ENCODE measurements around the gene GEMIN7. TPM values are rescaled to one million over a fixed set of nuclear protein-coding genes. Genes with fewer than 3 reads are reported as not detected.

The GEMIN7 gene
- total and polyA plus RNA-seq, 9 donors: 9.7 to 16.0 (median 11.7) TPM

DNA sequence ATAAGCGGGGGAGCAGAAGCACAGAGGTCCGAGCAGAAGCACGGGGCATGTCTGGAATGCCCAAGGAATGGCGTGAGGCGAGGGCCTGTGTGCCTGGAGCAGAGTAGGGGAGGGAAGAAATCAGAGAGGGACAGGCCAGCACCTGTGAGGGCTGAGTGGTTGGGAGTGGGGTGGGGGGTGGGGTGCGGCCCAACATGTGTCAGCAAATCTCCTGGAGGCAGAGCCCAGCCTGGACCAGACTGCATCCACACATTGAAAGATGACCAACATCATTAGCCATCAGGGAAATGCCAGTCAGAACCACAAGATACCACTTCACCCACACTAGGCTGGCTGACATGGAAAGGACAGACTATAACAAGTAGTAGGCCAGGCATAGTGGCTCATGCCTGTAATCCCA, 29.0 kb upstream of the GEMIN7 start:
- H3K4me3 ChIP-seq: no peak overlapping the region
- H3K36me3 ChIP-seq: no peaks in the 10 kb centered on the region
- H3K27ac ChIP-seq: no peak overlapping the region
- intact Hi-C loops (cut with DNase I): loop anchor here in 1 of 4 donors (10.0 kb wide), 1 partner anchor 145 kb away; the partner anchor contains the start of gene APOE
- H3K4me1 ChIP-seq (ENCODE audit: insufficient read depth): no peaks in the 10 kb centered on the region
- TF ChIP-seq EP300 (IDR thresholded peaks at IDR 0.05): no peak
- no peak for TF ChIP-seq POLR2A (IDR thresholded peaks at IDR 0.05)
- no peaks in the 10 kb centered on the region for H3K27me3 ChIP-seq
- no peaks in the 10 kb centered on the region for H3K9me3 ChIP-seq
- WGBS, 3 donors: 87 to 90% (median 89%) methylated on average over 6 of the region's 6 CpGs
- no peak for DNase-seq

- Histone ChIP-seq H3K36me3 (no peaks in the 10 kb centered on the region), H3K27ac (no peak overlapping the region), H3K4me3 (no peak overlapping the region), H3K9me3 (no peaks in the 10 kb centered on the region), H3K4me1 (ENCODE audit: insufficient read depth) (no peaks in the 10 kb centered on the region), H3K27me3 (no peaks in the 10 kb centered on the region)
- TF ChIP-seq POLR2A (IDR thresholded peaks at IDR 0.05) (no peak), EP300 (IDR thresholded peaks at IDR 0.05) (no peak)
- TF ChIP-seq, protein P1, sequence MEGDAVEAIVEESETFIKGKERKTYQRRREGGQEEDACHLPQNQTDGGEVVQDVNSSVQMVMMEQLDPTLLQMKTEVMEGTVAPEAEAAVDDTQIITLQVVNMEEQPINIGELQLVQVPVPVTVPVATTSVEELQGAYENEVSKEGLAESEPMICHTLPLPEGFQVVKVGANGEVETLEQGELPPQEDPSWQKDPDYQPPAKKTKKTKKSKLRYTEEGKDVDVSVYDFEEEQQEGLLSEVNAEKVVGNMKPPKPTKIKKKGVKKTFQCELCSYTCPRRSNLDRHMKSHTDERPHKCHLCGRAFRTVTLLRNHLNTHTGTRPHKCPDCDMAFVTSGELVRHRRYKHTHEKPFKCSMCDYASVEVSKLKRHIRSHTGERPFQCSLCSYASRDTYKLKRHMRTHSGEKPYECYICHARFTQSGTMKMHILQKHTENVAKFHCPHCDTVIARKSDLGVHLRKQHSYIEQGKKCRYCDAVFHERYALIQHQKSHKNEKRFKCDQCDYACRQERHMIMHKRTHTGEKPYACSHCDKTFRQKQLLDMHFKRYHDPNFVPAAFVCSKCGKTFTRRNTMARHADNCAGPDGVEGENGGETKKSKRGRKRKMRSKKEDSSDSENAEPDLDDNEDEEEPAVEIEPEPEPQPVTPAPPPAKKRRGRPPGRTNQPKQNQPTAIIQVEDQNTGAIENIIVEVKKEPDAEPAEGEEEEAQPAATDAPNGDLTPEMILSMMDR (IDR thresholded peaks at IDR 0.05): no peak
- intact Hi-C loops (cut with DNase I): loop anchor here in 1 of 4 donors (10.0 kb wide), 1 partner anchor 147 kb away; the partner anchor contains the start of gene APOE
- DNase-seq: no peak
- 66 to 78% (median 71%) methylated on average over 9 of the region's 9 CpGs for WGBS, 3 donors
These were observed 27.0 kb upstream of the GEMIN7 start for GRCh38 chr19:45051929-45052579.

DNA sequence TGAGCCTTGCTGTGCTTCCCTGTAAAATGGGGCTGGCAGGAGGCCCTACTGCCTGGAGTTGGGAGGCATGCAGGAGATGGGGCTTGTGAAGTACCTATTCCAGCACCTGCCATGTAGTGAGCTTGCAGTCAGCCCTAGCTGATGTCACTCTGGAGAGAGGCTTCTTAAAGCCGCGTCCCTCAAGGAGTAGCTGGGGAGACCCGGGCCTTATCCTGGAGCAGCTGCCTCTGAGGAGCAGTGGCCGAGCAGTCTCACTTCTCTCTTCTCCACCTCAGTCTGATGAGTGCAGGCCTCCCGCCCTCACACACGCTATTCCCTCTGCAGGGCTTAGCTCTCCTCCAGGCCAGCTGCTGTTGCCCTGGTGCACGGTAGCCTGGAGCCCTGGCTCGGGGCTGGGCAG, 22.2 kb upstream of the GEMIN7 start:
- no peaks in the 10 kb centered on the region for H3K36me3 ChIP-seq
- WGBS, 3 donors: 84 to 89% (median 87%) methylated on average over 8 of the region's 8 CpGs
- intact Hi-C loops (cut with DNase I): loop anchor here in 1 of 4 donors (10.0 kb wide), 1 partner anchor 152 kb away; the partner anchor contains the start of gene APOE

GRCh38 chr19:45057444-45057843, 21.6 kb upstream of the GEMIN7 start:
- H3K36me3 ChIP-seq: no peaks in the 10 kb centered on the region
- intact Hi-C loops (cut with DNase I): loop anchor here in 1 of 4 donors (10.0 kb wide), 1 partner anchor 153 kb away; the partner anchor contains the start of gene APOE
- H3K9me3 ChIP-seq: no peaks in the 10 kb centered on the region
- no peak overlapping the region for H3K27ac ChIP-seq
- H3K4me1 ChIP-seq (ENCODE audit: insufficient read depth): no peaks in the 10 kb centered on the region
- no peak for DNase-seq
- WGBS, 3 donors: 75 to 84% (median 81%) methylated on average over 9 of the region's 9 CpGs
- TF ChIP-seq EP300 (IDR thresholded peaks at IDR 0.05) (no peak), POLR2A (IDR thresholded peaks at IDR 0.05) (no peak)
- TF ChIP-seq, protein P1 (IDR thresholded peaks at IDR 0.05): no peak
- no peak overlapping the region for H3K4me3 ChIP-seq
- no peaks in the 10 kb centered on the region for H3K27me3 ChIP-seq

More for the DNA sequence above, 22.2 kb upstream of the GEMIN7 start:
- Histone ChIP-seq H3K4me3 (no peak overlapping the region), H3K9me3 (no peaks in the 10 kb centered on the region), H3K27ac (no peak overlapping the region), H3K27me3 (no peaks in the 10 kb centered on the region), H3K4me1 (ENCODE audit: insufficient read depth) (no peaks in the 10 kb centered on the region)
- no peak for DNase-seq
- TF ChIP-seq, protein P1 (IDR thresholded peaks at IDR 0.05): no peak
- TF ChIP-seq POLR2A (IDR thresholded peaks at IDR 0.05) (no peak), EP300 (IDR thresholded peaks at IDR 0.05) (no peak)

GRCh38 chr19:45058622-45059159, 20.4 kb upstream of the GEMIN7 start:
- no peak for DNase-seq
- whole genome bisulfite sequencing, 3 donors: 79 to 84% (median 84%) methylated on average over 14 of the region's 14 CpGs
- intact Hi-C loops (cut with DNase I): loop anchor here in 1 of 4 donors (10.0 kb wide), 1 partner anchor 154 kb away; the partner anchor contains the start of gene APOE
- Histone ChIP-seq H3K9me3 (no peaks in the 10 kb centered on the region), H3K27ac (no peak overlapping the region), H3K4me1 (ENCODE audit: insufficient read depth) (no peaks in the 10 kb centered on the region), H3K36me3 (no peaks in the 10 kb centered on the region), H3K27me3 (no peaks in the 10 kb centered on the region), H3K4me3 (no peak overlapping the region)
- no peak for TF ChIP-seq EP300 (IDR thresholded peaks at IDR 0.05)
- TF ChIP-seq, protein P1 (IDR thresholded peaks at IDR 0.05): no peak
- no peak for TF ChIP-seq POLR2A (IDR thresholded peaks at IDR 0.05)
